NCI-H2171 treated with DMSO at 0.1 percent for 48 hours (cell line): ENCODE measurements around the gene PAFAH2.
A peak's percentile ranks its signal among the peaks of the same experiment; 100 is the strongest.
"Not testable (repeated sequence)": the region's sequence is repeated elsewhere in the genome, so short reads cannot be mapped to it uniquely, and the experiment has no call there.

ENCODE experiments used
- DNase-seq: peaks from one replicate; lab custom pipeline; 2025; lab: John Stamatoyannopoulos, UW

The PAFAH2 gene

GRCh38 chr1:25985171-25985570, 12.7 kb downstream of the PAFAH2 start:
- no peak for DNase-seq

GRCh38 chr1:25979210-25979609, 18.7 kb downstream of the PAFAH2 start:
- no peak for DNase-seq

GRCh38 chr1:25978403-25978802, 19.5 kb downstream of the PAFAH2 start:
- no peak for DNase-seq

DNA sequence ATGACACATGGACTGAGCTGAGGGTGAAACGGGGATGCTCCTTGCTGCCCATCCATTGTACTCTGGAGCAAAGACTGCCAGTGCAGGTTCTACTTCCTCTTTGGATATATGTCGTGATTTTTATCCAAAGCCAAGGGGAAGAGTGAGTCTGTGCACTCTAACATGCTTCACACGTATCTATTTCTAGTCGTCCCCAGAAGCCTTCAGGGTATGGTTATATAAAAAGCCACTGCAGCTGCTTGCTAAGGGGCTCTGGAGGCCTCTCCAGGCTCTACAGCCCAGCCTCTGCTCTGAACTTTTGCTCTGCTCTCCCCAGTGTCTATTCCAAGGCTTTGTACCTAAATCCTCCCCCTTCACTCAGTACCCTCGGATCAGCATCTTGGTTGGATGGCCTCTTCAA, 20.1 kb downstream of the PAFAH2 start:
- DNase-seq = no peak

- no peak for DNase-seq
Observed at GRCh38 chr1:25973610-25974321, 24.1 kb downstream of the PAFAH2 start.

- no peak for DNase-seq
Observed at GRCh38 chr1:25971811-25972180, 26.1 kb downstream of the PAFAH2 start.

GRCh38 chr1:25971066-25971810, 26.6 kb downstream of the PAFAH2 start:
- DNase-seq = no peak

- no peak for DNase-seq
Observed at GRCh38 chr1:25967308-25967707, 30.6 kb downstream of the PAFAH2 start.

GRCh38 chr1:25959611-25960010, 38.3 kb downstream of the PAFAH2 start:
- DNase-seq = no peak

- no peak for DNase-seq
Observed at GRCh38 chr1:25958465-25958864, 39.4 kb downstream of the PAFAH2 start.

DNA sequence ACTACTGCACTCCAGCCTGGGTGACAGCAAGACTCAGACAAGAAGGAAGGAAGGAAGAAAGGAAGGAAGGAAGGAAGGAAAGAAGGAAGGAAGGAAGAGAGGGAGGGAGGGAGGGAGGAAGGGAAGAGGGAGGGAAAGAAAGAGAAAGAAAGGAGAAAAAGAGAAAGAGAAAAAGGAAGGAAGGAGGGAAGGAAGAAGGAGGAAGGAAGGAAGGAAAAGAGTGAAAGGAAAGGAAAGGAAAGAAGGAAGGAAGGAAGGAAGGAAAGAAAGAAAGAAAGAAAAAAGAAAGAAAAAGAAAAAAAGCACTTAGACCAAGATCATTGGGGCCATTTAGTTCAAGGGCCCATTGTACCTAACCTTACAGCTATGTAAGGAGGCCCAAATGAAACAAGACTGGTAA, 42.3 kb downstream of the PAFAH2 start:
- DNase-seq = no peak

DNA sequence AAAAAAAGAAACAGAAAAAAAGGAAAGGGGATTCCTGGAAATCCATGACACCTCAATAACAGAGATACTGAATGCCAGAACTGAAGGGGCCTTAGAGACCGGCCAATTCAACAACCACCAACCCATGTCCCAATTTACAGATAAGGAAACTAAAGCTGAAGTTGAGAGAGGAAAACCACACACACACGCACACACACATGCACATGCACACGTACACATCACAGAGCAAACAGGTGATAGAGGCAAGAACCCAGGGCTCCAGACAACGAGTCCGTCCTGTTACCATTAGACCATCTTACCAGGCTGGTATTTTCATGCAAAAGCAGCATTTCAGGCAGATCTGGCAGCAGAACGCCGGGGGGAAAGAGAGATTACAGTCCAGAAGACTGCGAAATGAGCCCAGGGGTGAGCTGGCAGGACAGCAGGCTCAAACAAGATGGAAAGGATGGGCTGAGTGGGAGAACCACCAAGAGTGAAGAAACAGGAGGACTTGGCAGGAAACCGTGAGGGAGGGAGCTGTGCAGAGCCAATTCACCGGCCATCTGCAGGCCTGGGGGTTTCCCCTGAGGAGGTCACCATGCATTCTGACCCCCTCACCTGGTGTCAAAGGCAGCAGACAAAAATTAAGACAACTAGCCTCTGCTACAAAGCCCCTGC, 43.5 kb downstream of the PAFAH2 start:
- DNase-seq = no peak

DNA sequence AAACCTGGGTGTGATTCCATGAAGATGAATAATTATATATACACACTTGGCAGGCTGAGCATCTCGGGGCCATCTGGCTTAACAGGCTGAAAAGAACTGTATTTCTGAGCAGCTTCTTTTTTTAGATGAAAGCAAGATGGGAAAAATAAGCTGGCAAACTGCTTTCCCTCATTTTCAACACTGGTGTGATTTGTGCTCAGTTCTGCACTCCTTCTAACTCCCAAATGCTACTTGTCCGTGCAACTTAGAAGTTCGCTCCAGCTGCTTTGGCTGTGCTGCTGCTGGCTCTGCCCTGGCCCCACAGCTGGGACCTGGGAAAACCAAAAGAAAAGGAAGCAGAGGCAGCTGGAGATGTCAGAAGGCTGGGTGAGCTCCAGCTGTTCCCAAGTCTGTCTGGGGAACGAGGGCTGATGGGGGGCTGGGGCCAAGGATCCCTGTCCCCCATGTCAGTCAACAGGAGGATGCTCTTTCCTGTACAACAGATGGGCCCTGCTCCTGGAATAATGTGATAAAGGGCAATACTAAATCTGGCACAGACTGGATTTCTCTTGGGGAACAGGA, 44.9 kb downstream of the PAFAH2 start:
- peak; percentile 100 for DNase-seq

GRCh38 chr1:25948641-25949040, 49.2 kb downstream of the PAFAH2 start:
- no peak for DNase-seq

GRCh38 chr1:25947027-25947426, 50.8 kb downstream of the PAFAH2 start:
- no peak for DNase-seq

DNA sequence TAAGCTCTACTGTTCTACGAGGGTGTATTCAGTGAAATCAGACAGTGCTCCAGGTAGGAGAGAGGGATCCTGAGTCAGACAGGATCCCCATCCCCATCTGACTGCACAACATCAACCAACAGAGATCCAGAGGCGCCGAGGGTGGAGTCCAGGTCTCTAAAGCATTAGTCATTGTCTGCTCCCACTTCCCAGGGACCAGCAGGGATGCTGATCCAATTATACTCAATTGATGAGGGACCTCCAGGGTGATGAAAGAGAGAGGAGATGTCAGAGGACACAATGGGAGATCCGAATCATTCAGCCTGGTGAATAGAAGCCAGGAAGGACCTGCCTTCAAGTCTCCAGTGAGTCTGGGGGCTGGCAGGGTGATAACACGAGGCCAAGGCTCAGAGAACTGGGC, 52.1 kb downstream of the PAFAH2 start:
- DNase-seq = no peak

- no peak for DNase-seq
Observed at GRCh38 chr1:25944986-25945385, 52.9 kb downstream of the PAFAH2 start.

DNA sequence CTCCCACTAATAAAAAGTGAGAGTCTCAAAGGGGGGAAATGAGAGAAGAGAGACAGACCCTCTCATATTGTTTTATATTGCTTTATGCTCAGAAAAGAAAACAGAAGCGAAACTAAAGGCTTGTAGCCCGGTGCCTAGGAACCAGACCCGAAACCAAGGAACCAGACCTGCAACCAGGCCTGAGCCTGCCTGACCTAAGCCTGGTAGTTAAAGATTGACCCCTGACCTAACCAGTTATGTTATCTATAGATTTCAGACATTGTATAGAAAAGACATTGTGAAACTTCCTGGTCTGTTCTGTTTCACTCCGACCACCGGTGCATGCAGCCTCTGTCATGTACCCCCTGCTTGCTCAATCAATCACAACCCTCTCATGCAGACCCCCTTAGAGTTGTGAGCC, 54.4 kb downstream of the PAFAH2 start:
- DNase-seq = not testable (repeated sequence)

DNA sequence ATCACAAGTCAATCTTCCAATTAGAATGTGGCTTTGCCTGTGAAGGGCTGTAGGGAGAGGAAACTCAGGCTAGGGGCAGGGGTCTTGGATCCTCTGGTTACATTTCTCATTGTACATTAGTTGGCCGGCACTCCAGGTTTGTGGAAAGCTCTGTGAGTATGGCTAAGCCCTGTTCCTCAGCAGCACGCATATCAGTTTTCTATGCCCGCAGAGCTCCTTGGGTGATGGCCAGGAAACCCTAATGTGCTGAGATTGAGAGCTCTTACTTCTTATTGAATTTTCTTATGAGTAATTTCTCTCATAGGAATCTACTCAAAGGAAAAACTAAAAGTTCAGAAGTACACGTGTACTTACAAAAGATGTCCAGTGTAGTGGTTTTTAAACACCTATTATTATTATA, 60.9 kb downstream of the PAFAH2 start:
- no peak for DNase-seq

DNA sequence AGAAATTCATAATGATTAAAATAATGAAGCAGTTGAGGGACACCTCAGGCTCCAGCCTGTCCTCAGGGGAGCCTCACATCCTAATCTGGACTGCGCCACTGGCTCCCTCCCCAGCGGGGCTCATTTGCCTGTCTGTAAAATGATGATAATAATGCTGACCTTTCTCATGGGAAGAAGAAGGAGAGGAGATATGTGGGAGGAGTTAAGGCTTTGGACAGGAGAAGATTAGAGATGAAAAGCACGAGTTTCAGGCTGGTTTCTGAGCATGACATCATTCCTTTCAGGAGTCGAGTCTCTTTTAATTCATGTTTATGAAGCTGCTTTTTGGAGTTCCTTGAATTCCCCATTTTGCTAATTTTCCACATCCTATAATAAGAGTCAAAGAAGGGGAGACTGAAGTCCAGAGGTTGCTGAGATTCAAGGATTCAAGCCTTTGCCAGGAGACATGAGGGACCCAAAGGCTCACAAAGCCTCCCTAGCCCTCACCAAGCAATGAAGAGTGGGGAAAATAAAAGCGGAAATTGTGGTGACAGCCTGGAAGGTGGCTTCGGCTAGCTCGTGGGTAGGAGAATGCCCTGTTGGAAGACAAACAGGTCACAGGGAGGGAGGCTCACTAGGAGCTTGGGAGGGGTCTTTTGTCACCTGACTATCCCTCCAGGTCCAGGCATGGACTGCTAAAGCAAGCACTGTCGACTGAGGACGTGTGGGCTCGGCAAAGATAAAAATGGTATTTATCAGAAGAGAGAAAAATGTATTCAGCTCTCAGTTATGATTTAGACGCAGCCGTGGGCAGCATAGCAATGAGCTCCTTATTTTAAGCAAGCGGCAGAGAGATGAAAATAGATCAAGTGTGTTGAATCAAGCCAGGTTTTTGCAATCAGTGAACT, 64.1 kb downstream of the PAFAH2 start:
- DNase-seq = no peak

DNA sequence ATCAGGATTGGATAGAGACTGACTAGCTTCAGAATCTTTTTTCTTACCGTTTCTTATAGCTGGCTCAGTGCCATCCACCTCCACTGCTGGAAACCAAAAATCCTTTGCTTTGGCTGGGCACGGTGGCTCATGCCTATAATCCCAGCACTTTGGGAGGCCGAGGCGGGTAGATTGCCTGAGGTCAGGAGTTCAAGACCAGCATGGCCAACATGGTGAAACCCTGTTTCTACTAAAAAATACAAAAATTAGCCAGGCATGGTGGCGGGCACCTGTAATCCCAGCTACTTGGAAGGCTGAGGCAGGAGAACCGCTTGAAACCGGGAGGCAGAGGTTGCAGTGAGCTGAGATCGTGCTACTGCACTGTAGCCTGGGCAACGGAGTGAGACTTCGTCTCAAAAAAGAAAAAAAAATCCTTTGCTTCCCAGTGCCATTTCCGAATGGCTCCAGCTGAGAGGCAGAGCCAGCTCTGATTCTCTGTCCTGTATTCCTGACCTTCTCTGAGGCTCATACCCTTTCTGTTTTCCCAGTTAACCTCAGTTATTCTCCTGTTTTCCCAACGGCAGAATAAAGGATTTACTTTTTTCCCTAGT, 65.0 kb downstream of the PAFAH2 start:
- DNase-seq = not testable (repeated sequence)
